Frontal cortex (tissue), 4 donors: ENCODE measurements around the gene FGD5. TPM values are rescaled to one million over a fixed set of nuclear protein-coding genes. Genes with fewer than 3 reads are reported as not detected.
"Not testable (repeated sequence)": the region's sequence is repeated elsewhere in the genome, so short reads cannot be mapped to it uniquely, and the experiment has no call there.

ENCODE experiments used
- DNase-seq, 2 donors: peaks; one replicate each; pipeline ENCODE4 v3.0.0; 2012; ENCODE audit warnings: low spot score in 2 of 2
- FAIRE-seq: peaks from 2 replicates; lab custom pipeline; 2012; peaks lifted over from hg19 to GRCh38; lab: Jason Lieb, UNC
- total RNA-seq: library from RNA; depleted of rRNA; stranded (reverse); fragments of >200 nt; gene quantifications from one replicate; pipeline ENCODE4 v1.2.3, GENCODE V29; 2014
- donor health status: control.
- donor health status: control.
- donor health status: control.

Gene FGD5
- total RNA-seq, 1 donor from 2014 or later = 2.9 TPM

GRCh38 chr3:14894085-14894484 is 75.3 kb downstream of the FGD5 start:
- no peak for DNase-seq
- FAIRE-seq = no peak

- DNase-seq (no peak), FAIRE-seq (no peak)
Measured at GRCh38 chr3:14897266-14897665, 78.5 kb downstream of the FGD5 start.

- DNase-seq (no peak), FAIRE-seq (no peak)
Measured at GRCh38 chr3:14898929-14899328, 80.2 kb downstream of the FGD5 start.

GRCh38 chr3:14899993-14900618 is 81.3 kb downstream of the FGD5 start:
- FAIRE-seq = no peak
- DNase-seq = no peak

- FAIRE-seq = no peak
- DNase-seq = no peak
Measured at GRCh38 chr3:14900881-14901873, 82.4 kb downstream of the FGD5 start.

GRCh38 chr3:14902719-14903118 is 84.0 kb downstream of the FGD5 start:
- no peak for FAIRE-seq
- peak in 1 of 2 donors; percentile 47 for DNase-seq

- not testable (repeated sequence) for FAIRE-seq, DNase-seq
Measured at GRCh38 chr3:14903501-14903900, 84.7 kb downstream of the FGD5 start.

GRCh38 chr3:14905055-14905657 is 86.4 kb downstream of the FGD5 start:
- DNase-seq (no peak), FAIRE-seq (no peak)

- FAIRE-seq (no peak), DNase-seq (no peak)
Measured at GRCh38 chr3:14906355-14906971, 87.7 kb downstream of the FGD5 start.

GRCh38 chr3:14907043-14907966 is 88.5 kb downstream of the FGD5 start:
- FAIRE-seq = no peak
- DNase-seq = no peak

- FAIRE-seq (no peak), DNase-seq (no peak)
Measured at GRCh38 chr3:14909250-14909649, 90.5 kb downstream of the FGD5 start.

GRCh38 chr3:14911651-14912050 is 92.9 kb downstream of the FGD5 start:
- no peak for DNase-seq
- FAIRE-seq = no peak

- FAIRE-seq (no peak), DNase-seq (no peak)
Measured at GRCh38 chr3:14913071-14913925, 94.5 kb downstream of the FGD5 start.

- no peak for DNase-seq
- no peak for FAIRE-seq
Measured at GRCh38 chr3:14913926-14914778, 95.4 kb downstream of the FGD5 start.

- FAIRE-seq (no peak), DNase-seq (no peak)
Measured at GRCh38 chr3:14914779-14915117, 96.0 kb downstream of the FGD5 start.

- DNase-seq = no peak
- FAIRE-seq = no peak
Measured at GRCh38 chr3:14915636-14916222, 97.0 kb downstream of the FGD5 start.

- FAIRE-seq (no peak), DNase-seq (no peak)
Measured at GRCh38 chr3:14918356-14918860, 99.6 kb downstream of the FGD5 start.
